Right hindlimb (tissue), 1 donor: ENCODE measurements around the gene CHRNA10.
"Not testable (repeated sequence)": the region's sequence is repeated elsewhere in the genome, so short reads cannot be mapped to it uniquely, and the experiment has no call there.

Source experiments
- DNase-seq: peaks from one replicate; pipeline ENCODE4 v3.0.0-alpha.2; 2018

CHRNA10 gene

DNA sequence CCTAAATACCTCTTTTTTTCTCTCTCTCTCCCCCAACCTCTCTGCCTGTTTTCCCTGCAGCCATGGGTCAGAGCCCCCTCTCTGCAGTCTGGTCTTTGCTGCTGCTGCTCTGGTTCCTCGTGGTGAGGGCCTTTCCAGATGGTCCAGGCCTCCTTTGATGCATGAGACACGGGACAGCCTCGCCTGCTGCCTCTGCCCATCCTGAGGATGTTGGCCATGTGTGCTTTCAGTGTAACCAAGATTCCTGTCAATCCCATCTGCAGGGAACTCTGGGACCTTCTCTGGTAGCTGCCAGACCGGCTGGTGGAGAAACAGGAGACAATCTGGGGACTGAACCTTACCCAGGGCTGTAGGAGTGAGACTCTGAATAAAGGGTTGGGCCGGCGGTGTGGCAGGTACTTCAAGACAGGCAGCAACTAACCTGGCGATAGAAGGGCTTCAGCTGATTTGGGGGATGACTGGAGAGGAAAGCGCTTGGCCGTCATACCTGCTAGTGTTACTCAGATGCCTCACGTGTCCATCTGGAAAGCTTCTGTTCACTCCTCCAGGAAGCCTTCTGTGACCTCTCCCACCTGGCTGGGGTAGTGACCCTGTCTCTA lies 7.1 kb downstream of the CHRNA10 start:
- DNase-seq, result no peak

DNA sequence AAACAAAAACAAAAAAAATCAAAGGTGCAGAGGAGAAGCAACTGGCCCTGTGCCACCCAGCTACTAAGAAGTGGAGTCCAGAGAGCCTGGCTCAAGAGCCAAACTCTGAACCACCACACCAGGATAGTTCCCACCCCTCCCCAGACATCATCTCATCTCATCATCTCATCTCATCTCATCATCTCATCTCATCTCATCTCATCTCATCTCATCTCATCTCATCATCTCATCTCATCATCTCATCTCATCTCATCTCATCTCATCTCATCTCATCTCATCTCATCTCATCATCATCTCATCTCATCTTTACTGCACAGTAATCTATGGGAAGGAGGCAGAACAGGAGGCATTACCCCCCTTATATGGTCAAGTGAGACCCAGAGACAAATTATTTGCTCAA lies 8.3 kb downstream of the CHRNA10 start:
- DNase-seq, result no peak

DNA sequence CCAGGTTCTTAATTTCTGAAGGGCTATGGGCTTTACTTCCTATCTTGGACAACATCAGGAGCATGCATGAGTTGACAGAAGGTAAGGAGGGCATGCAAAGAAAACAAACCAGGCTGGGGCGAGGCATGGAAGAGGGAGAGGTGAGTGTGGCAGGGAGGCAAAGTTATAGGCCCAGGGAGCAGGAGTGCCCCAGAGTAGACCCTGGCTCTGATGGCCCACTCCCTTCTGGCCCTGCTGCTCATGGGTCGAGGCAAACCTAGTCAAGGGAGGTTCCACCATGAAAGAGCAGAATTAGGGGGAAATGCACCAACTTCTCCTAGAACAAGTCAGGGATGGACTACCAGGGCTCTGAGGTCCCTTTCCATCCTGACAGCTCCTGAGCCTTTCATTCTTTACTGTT lies 10.2 kb downstream of the CHRNA10 start:
- no peak for DNase-seq

DNA sequence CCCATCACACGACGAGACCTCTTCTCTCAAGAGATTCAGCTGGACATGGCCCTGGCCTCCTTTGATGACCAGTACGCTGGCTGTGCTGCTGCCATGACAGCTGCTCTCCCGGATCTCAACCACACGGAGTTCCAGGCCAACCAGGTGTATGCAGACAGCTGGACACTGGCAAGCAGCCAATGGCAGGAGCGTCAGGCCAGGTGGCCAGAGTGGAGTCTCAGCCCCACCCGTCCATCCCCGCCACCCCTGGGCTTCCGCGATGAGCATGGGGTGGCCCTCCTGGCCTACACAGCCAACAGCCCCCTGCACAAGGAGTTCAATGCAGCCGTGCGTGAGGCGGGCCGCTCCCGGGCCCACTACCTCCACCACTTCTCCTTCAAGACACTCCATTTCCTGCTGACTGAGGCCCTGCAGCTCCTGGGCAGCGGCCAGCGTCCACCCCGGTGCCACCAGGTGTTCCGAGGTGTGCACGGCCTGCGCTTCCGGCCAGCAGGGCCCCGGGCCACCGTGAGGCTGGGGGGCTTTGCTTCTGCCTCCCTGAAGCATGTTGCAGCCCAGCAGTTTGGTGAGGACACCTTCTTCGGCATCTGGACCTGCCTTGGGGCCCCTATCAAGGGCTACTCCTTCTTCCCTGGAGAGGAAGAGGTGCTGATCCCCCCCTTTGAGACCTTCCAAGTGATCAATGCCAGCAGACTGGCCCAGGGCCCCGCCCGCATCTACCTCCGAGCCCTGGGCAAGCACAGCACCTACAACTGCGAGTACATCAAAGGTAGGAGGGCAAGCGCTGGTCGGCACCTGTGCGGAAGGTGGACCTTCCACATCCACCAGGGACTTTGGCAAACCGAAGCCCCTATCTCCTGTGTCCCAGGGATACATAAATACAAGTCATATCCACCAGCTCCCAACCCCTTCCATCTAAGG lies 11.3 kb downstream of the CHRNA10 start:
- DNase-seq, result no peak

DNA sequence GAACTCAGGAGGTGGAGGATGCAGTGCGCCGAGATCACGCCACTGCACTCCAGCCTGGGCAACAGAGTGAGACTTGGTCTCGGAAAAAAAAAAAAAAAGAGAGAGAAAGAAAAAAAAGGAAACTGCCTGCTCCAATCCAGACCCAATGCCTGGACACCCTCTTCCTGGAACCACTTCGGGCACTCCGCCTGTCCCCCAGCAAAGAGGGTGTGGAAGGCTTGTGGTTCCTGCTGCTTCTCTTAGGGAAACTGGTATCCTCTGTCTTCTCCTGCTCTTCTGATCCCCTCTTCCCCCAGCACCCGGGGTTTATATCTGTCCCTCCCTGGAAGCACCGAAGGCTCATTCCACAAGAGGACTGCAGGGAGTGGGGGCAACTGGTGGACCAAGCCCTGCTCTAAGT lies 12.9 kb downstream of the CHRNA10 start:
- no peak for DNase-seq

DNA sequence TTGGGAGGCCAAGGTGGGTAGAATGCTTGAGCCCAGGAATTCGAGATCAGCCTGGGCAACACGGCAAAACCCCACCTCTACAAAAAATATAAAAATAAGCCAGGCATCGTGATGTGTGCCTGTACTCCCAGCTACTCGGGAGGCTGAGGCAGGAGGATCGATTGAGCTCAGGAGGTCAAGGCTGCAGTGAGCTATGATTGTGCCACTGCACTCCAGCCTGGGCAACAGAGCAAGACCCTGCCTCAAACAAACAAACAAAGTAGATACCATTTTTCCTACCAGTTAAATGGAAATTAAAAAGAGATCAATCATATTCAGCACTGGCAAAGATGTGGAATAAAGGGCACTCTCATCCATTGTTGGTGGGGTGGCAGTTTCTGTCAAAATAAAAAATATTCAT lies 13.9 kb downstream of the CHRNA10 start:
- DNase-seq, result not testable (repeated sequence)

DNA sequence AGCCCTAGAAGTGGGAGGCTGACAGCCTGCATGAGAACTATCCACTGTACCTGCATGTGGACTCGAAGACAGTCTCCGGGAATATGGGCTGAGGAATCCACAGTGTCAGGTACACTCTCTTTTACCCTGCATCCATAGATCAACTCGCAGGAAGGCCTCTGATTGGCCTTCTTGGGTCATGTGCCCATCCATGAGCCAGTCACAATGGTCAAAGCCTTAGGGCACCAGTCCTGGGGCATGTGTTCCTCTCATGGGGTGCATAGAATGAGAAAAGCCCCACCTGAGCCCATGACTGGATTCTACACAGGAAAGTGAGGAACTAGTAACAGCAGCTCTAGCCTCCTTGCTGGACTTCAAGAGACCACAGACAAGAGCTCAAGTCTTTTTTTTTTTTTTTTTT lies 15.6 kb downstream of the CHRNA10 start:
- DNase-seq, result no peak

DNA sequence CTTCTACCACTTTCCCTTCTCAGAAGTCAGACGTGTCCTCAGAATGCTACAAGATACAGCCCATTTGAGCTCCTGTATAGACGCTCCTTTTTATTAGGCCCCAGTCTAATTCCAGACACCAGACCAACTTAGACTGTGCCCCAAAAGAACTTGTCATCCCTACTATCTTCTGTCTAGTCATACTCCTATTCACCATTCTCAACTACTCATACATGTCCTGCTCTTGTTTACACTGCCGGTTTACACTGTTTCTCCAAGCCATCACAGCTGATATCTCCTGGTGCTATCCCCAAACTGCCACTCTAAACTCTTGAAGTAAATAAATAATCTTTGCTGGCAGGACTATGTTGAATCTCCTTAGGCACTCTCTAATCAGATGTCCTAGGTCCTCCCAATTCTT lies 18.7 kb downstream of the CHRNA10 start:
- DNase-seq, result not testable (repeated sequence)

DNA sequence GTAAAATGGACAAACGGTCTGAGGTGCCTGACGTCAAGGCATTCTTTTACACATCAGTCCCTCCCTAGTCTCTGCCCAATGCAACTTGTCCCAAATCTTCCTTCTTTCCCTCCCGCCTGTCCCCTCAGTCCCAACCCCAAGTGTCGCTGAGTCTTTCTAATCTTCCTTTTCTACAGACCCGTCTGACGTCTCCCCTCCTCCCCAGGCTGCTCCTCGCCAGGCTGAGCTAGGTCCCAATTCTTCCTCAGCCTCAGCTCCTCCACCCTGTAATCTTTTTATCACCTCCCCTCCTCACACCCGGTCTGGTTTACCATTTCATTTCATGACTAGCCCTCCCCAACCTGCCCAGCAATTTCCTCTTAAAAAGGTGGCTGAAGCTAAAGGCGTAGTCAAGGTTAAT lies 21.8 kb downstream of the CHRNA10 start:
- DNase-seq, result not testable (repeated sequence)

DNA sequence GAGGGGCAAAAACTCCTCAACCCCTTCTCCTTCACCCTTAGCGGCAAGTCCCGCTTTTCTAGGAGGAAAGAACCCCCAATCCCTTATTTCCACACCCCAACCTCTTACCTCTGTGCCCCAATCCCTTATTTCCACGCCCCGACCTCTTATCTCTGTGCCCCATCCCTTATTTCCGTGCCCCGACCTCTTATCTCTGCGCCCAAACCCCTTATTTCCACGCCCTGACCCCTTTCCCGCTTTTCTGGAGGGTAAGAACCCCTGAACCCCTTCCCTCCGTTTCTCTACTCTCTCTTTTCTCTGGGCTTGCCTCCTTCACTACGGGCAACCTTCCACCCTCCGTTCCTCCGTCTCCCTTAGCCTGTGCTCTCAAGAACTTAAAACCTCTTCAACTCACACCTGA lies 22.3 kb downstream of the CHRNA10 start:
- DNase-seq, result not testable (repeated sequence)

DNA sequence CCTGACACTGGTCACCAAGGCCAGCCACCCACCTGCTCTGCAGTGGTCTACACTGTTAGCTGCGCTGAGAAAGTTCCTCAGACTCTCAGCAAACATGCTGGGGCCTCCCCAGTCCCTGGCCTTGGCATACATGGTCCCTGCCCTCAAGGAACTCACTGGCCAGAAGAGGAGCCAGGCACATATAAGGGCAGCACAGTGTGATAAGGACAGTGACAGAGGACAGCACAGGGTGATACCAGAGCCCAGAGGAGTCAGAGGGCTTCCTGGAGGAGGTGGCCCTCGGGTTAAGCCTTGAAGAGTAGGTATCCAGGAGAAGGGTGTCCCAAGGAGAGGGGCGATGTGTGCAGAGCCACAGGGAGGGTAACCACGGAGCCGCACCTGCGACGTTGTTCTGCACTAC lies 25.6 kb downstream of the CHRNA10 start:
- no peak for DNase-seq

DNA sequence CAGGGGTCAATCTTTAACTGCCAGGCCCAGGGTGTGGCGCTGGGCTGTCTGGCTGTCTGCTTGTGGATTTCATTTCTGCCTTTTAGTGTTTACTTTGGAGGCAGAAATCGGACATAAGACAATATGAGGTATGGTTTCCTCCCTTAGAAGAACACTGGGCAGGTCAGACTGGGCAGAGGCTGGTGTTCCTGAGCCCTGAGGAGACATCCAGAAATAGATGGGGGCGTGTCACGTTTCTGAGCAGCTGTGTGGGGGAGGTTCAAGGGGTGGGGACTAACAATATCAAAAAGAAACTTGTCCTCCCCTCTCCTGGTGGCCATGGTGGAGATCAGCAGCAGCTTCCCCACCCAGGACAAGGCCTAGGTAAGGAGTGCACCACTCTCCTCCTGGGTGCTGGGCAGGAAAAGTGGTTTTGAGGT lies 26.4 kb downstream of the CHRNA10 start, which contains the start of gene ART1:
Gene ART1 (plus strand): TSS at position 312 of the 419 bp plus-strand sequence. CDS start 14,086 bp downstream, outside the sequence.
- no peak for DNase-seq

DNA sequence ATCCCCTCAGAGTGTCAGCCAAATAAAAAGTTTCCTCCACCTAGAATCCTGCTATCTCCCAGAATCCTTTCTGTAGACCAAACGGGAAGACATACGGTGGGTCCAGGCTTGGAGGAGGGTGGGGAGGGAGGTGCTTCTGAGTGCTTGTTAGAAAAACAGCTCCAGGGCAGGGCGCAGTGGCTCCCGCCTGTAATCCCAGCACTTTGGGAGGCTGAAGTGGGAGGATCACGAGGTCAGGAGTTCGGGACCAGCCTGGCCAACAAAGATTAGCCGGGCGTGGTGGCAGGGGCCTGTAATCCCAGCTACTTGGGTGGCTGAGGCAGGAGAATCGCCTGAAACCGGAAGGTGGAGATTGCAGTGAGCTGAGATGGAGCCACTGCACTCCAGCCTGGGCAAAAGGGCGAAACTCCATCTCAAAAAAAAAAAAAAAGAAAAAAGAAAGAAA lies 28.1 kb downstream of the CHRNA10 start:
- not testable (repeated sequence) for DNase-seq

DNA sequence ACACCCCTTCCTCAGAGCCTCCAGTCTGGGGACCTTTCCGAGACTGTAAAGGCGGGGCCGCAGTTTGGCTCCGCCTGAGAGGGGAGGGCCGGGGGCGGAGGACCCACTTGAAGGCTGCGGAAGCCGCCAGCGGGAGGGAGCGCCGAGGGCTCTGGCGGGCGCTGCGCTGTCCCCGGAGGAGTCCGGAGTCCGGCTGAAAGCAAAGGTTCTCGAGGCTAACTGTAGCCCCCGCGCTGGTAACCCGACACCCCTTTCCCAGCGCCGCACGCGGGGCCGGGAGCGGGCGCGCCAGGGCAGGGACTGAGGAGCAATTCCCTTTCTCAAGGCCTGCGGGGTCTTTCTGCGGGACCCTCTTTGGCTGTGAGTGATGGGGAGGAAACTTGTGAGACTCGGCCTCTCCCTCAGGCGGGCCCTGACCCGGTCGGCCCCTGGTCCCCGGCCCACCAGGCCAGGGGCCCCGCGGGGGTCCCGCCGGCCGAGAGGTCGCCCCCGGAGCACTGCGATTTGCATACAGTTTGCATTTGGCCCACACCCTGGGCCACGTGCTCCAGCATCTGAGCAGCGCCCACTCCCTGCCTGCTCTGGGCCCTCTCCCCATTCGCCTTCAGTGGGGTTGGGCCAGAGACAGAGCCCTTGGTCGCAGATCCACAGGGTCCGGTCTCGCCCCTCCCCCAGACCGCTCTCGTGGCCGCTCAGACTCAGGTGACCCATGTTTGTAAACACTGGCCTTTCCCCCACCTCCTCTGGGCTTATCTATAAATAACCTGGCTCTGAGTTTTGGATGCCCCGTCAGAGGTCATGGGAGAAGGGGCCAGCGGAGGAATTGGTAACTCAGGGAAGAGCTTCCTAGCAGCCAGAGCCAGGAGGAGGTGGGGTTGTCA lies 28.9 kb downstream of the CHRNA10 start:
- peak; percentile 91 for DNase-seq

DNA sequence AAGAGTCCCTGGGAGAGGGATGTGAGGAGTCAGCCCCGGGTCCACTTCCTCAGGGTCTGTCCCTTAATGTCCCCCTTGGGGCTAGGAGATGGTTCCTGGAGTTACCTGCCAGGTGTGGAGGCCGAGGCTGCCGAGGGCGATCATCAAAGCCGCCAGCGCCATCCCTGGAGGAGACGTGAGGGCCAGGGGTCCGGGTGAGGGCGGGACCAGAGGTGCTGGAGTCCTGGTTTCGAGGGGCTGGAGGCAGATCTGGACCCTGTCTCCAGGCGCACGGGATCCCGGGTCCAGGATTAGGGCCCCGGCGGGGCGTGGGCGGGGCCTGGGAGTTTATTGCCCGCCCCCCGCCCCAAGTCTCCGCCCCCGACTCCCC lies 29.5 kb downstream of the CHRNA10 start, which contains the start of gene ART5:
Gene ART5 (minus strand): TSS at position 292 of the 370 bp plus-strand sequence. CDS start 130 bp downstream, at position 162.
- DNase-seq, result no peak

DNA sequence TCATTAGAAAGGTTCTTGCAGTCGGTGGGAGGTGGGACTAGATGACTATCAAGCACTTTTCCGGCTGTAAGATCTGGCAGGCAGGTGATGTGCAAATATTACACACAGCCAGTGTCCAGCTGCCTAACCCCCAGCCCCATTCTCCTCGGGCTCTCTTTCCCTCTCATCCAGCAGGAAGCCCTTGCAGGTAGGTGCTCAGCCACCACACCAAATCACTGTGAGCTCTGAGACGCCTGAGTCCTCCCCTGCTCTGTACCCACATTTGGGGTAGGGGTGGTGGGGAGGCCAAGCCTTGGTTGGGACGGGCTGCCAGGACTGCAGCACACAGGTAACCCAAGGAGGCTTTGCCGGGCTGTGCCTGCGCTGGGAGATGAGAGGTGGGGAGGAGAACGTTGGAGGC lies 30.0 kb downstream of the CHRNA10 start:
- DNase-seq, result no peak

DNA sequence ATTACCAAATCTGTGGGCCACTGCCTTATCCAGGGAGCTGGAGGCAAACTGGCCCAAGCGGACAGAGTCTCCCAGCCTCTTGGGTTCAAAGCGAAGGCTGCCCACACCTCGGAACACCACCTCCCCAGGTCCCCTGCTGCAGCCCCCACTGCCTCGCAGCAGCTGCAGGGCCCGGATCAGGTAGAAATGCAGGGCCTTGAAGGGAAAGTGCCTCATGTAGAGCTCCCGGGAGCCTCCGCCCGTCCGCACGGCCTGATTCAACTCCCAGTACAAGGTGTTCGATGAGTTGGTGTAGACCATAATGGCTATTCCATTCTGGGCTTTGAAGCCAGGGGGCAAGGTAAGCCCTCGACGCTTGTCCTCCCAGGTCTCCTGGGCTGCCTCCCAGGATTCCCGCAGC lies 31.3 kb downstream of the CHRNA10 start:
- DNase-seq, result no peak

DNA sequence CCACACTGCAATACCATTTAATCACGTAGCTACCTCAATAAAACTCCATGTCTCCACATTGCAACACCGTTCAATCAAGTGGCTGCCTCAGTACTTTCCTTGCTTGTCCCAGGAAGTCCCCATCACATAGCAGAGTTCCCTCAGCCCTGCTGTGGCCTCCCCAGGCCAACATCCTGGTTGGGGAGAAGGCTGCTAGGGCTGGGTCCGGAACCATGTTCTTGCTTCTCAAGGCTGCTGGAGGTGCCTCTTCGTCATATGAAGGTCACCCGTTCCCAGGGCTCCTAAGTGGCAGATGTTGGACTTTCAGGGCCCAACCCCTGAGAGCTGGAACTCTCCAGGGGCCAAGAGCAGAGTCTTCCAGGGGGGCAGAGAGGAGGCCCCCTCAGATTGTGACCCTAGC lies 32.7 kb downstream of the CHRNA10 start:
- no peak for DNase-seq

DNA sequence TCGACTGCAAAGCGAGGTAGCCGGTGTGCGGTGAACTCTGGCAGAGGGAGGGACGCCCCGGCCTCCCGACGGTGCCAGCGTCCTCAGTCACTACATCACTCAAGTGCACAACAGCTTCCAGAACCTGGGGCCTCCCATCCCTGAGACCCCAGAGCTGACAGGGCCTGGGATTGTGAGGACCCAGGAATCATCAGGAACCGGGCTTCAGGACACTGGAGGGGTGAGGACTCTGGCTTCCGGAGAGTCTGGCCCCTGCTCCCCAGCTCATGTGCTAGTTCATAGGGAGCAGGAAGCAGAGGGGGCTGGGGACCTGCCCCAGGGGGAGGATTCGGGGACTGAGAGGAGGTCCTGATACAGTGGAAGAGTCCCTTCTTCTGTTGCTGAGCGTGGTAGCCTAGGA lies 34.0 kb downstream of the CHRNA10 start:
- DNase-seq, result no peak

DNA sequence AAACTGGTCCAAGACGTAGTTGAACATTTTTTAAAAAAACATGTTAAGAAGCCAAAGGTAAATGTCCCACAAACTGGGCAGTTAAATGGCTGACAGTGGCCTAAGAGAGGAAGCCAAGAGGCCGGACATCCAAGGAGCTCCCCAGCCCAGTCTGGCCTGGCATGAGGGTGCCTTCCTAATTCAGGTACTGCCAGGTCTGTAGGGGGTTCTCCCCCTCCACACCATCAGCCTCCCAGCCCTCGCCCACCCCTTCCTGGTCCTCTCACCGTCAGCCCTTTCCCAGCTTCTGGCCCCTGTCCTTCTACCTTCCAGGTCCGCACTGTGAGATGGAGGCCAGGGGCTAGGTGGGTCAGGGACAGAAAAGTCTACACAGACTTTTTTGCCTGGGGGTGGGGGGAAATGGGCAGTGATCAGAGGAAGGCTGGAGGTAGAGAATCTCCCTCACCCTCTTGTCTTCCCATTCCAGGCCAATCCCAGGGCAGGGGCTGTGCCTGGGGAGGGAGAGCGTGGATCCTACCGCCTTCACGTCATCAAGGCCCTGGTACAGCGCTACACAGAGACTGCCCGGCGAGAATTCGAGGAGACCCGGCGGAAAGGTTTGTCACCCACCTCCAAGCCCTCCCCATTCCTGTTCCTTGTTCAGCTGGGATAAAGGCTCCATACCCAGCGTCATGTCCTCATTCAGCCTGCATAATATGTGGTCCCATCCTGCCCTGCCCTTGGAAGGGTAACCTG lies 35.4 kb downstream of the CHRNA10 start:
- DNase-seq, result no peak

DNA sequence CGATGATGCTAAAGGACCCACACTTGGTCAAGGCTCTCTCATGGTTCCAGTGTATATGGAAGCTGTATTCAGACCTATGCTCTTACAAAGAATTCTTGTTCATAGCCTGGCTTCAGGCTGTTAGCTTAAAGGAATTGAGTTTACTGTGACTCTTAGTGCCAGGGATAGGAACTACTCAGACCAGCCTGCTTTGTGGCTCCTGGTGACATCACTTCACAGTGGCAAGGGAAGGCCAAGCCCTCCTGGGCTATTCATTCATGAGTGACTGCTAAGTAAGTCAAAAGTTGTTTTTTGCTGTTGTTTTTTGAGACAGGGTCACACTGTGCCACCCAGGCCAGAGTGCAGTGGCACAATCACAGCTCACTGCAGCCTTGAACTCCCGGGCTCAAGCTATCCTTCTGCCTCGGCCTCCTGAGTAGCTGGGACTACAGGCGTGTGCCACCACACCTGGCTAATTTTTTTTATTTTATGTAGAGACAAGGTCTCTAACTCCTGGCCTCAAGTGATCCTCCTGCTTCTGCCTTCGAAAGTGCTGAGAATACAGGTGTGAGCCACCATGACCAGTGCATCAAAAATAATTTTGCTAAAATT lies 39.0 kb downstream of the CHRNA10 start:
- no peak for DNase-seq

DNA sequence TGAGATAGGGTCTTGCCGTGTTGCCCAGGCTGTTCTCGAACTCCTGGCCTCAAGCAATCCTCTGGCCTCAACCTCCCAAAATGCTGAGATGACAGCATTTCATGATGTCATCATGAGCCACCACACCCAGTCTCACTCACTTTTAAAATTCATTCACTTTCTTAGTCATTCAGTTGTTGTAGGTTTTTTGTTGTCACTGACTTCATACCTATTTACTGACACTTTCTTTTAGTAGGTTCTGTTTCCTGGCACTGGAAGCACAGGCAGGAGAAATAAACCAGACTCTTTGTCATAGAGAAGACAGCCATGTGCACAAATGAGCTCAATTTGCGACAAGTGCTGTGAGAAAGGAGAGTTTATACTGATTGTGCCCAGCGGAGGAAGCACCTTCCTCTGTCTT lies 39.9 kb downstream of the CHRNA10 start:
- no peak for DNase-seq
